GM12891 (cell line): ENCODE data around the gene ZNF300.

ENCODE experiments used
- PAX5 ChIP-seq: IDR thresholded peaks from 2 replicates; pipeline ENCODE4 v1.6.1; 2011; ENCODE audit warnings: low read length, moderate library complexity, mild to moderate bottlenecking; ENCODE audit not compliant: insufficient read depth, severe bottlenecking
- POLR2A ChIP-seq: IDR thresholded peaks from 2 replicates; pipeline ENCODE4 v1.6.1; 2011; ENCODE audit warnings: low read depth, low read length, control low read depth
- POLR2AphosphoS5 ChIP-seq: IDR thresholded peaks from 2 replicates; pipeline ENCODE4 v1.6.1; 2011; ENCODE audit warnings: low read depth, low read length, control low read depth
- POU2F2 ChIP-seq: IDR thresholded peaks from 2 replicates; pipeline ENCODE4 v1.6.1; 2011; ENCODE audit warnings: low read depth, mild to moderate bottlenecking, control low read depth, low read length, moderate library complexity
- TAF1 ChIP-seq: IDR thresholded peaks from 2 replicates; pipeline ENCODE4 v1.6.1; 2011; ENCODE audit warnings: low read depth, low read length, control low read depth

DNA sequence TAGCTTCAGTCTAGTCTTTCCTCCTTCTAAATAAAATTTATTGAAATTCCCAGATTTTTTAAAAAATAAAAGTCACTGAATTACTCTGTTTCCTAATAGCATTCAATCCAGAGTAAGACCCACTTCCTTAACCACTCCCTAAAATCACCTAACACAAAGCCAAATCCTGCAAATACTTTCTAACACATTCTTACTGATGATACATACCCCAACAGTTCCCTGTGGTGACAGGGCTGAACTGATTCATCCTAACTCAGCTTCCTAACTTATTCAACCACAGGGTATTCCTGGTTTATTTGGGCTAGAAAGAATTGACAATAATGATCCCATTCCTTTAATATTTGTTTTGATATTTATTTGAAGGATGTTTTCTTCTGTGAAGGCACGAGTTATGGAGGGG, 40.7 kb upstream of the ZNF300 start:
- TF ChIP-seq POLR2A (no peak), POLR2AphosphoS5 (no peak), PAX5 (no peak), TAF1 (no peak), POU2F2 (no peak)
